ENCODE measurements around the gene SRSF1.
A peak's percentile ranks its signal among the peaks of the same experiment; 100 is the strongest.
"Not testable (repeated sequence)": the region's sequence is repeated elsewhere in the genome, so short reads cannot be mapped to it uniquely, and the experiment has no call there.

SRSF1 gene

DNA sequence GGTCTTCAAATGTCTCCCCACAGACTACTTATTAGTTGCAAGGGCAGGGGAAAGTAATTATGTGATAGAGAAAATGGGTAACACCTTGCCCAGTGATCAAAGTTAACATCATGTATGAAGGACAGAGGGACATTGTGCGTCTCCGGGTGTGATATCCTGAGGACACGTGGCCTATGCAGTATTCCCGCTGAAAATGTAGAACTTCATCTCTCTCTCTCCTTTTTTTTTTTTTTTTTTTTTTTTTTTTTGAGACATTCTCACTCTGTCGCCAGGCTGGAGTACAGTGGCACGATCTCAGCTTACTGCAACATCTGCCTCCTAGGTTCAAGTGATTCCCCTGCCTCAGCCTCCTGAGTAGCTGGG, 43.9 kb downstream of the SRSF1 start:
- no peak for DNase-seq

DNA sequence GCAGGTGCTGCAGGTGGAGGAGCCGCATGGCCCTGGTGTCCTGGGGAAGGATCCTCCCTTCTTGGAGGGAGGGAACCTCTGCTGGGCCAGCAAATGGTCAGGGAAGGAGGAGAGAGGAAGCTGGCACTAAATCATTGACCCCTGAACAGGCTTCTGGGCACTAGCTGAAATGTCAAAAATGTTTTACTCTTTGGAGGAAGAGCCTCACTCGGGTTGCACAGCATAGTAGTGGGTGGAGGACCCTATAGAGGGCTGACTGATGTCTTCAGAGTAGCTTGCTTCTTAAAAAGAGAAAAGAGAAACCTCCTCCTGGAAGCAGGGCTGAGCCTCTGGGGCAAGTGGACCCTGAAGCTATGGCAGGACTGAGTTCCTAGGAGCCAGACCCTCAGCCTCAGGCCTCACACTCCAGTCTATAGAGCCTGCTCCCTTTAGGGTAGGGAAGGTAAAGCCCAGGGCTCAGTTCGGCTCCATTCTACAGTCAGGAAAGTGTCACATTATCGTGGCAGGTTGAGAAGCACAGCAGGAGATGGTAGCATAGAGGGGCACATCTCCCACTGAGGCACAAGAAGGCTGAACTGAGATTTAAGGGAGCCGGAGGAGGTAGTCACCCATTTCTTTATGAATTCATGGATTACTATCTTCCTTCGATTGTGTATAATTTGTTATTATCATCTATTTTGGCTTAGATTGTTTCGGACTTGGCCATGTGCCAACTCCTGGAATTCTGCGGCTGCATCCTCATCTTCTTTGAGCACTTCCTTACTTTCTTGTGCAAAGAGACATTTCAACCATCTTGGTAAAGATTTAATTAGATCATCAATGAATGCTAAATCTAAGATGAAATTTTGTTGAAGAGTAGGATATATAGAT, 44.5 kb downstream of the SRSF1 start:
- no peak for DNase-seq

DNA sequence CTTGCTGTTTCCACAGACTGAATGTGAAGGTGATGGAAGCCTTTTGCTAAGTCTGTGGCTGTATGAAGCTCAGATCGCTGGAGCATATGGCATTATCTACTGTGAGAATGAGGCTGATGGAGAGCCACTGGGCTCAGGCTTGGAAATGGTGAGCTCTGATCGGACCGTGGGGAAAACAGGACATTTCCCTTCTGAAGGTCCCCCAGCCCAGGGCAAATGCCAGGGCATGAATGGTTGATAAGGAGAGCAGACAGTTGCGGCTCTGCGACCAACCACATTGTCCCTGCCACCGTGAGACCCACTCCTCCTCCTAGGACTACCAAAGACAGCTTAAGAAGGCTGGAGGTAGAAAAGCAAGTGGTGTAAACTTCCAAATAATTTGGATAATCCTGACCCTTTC, 47.1 kb downstream of the SRSF1 start:
- no peak for DNase-seq

DNA sequence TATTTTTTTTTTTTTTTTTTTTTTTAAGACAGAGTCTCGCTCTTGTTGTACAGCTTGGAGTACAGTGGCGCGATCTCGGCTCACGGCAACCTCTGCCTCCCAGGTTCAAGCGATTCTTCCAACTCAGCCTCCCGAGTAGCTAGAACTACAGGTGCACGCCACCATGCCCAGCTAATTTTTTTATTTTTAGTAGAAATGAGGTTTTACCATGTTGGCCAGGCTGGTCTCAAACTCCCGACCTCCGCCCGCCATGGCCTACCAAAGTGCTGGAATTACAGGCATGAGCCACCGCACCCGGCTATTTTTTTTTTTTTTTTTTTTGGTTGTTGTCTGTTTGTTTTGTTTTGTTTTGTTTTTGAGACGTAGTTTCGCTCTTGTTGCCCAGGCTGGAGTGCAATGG, 48.7 kb downstream of the SRSF1 start:
- not testable (repeated sequence) for DNase-seq

DNA sequence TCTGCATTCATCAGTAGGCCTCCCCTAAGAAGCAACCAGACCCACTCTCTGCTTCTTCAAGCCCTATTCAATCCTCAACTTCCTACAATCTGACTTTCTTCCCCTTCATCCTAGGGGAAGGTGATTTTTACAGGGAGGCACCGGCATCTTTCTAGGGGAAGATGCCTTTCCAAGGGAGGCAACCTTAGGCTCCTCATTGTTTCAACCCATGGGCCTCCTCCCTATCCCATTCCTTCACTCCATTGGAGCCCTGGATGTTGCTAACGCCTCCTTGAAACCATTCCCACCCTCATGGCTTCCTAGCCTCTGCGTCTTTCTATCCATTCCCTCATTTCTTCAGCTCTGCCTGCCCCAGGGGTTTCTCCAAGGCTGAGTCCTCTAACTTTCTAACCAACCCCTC, 49.2 kb downstream of the SRSF1 start:
- DNase-seq = no peak

DNA sequence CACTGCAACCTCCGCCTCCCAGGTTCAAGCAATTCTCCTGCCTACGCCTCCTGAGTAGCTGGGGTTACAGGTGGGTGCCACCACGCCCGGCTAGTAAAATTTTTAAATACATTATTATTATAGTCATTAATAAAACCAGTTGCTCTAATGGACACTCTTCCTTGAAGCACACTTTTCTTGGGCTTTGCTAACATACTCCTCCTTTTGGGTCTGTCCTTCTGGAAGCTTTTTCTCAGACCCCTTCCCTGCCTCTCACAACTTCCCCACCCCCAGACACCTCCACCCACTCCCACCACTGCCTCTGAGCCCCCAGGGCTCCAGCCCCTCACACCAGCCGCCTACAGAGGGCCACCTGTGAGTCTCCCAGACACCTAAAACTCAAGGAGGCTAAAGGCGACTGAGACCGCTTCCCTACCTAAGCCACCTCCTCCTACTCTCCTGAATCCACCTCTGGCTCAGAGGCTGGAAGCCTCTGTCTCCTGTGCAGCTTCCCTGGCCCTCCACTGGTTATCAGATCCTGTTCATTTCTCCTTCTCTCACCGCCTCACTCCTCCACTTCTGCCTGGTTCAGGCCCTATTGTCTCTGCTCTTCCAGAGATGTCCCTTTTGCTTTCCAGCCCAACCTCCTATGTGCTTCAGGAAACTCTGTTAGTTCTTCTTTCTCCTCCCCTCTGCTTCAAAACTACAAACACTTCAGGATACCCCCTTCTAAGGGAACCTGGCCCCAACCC, 49.8 kb downstream of the SRSF1 start:
- DNase-seq = no peak

DNA sequence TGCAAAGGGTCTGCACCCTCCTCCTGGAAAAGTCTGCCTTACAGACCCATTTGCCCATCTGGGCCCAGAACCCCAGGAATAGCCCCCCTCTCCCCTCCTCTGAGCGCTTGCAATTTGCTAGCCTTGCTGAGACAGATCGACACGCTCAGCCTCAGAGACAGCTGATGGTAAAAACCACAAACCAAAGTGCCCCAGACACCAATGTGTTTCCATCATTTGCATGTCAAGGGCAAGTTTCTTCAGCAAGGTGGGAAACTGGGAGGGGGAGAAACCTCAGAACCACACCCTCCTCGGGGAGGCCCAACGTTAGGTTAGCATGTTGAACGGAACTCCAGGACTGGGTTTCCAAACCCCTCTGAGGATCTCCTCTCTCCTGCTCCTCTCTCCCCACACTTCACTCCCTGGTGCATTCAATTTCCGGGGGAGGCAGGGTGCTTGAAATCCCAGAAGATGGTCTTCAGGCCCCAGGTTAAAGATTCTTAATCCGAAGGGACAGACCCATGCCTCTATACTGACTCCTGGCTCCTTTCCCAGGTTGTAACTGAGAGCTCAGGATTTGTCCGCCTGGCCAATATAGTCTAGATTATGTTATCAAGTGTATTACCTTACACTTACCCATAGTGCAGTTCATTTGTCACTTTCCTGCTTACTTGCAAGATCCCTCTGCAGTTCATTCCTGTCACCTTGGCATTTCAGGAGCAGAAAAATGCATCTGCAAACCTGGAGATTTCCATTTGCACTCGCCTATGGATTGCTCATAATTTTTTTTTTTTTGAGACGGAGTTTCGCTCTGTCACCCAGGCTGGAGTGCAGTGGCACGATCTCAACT, 50.5 kb downstream of the SRSF1 start:
- DNase-seq = no peak

DNA sequence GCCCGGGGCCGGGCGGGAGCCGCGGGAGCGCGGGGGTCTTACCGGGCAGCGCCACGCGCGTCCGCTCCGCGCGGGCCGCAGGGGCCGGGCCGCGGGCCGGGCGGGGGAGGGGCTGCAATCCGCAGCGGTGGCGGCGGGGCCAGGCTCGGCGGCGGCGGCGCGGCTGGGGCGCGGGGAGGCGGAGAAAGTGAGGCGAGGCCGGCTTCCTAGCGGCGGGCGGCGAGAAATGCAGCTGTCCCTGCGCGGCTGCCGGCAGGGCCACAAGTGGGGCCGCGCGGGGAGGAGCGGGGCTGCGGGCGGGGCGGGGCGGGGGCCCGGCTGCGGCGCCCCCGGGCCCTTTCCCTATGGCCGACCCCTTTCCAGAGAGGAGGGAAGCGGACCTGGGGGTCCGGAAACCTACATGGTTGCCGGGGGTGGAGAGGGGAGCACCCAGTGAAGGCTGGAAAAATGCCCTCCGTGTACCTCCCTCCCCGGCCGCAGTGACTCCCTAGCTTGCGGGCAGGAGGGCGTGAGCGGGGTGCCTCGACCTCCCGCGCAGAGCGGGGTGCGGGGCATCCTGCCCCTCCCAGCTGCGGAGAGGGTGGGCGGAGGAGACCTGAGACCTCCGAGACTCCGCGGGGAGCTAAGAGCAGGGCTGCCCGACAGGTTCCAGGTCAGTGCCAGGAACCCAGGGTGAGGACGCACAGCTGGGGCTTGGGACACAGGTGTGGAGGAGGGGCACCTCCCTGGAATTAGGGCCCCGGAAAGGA, 51.7 kb downstream of the SRSF1 start, which contains the start of gene CUEDC1:
CUEDC1 (minus strand) TSS at position 230 of the 749 bp plus-strand sequence. CDS start 69,848 bp downstream, outside the sequence.
- peak; percentile 58 for DNase-seq

DNA sequence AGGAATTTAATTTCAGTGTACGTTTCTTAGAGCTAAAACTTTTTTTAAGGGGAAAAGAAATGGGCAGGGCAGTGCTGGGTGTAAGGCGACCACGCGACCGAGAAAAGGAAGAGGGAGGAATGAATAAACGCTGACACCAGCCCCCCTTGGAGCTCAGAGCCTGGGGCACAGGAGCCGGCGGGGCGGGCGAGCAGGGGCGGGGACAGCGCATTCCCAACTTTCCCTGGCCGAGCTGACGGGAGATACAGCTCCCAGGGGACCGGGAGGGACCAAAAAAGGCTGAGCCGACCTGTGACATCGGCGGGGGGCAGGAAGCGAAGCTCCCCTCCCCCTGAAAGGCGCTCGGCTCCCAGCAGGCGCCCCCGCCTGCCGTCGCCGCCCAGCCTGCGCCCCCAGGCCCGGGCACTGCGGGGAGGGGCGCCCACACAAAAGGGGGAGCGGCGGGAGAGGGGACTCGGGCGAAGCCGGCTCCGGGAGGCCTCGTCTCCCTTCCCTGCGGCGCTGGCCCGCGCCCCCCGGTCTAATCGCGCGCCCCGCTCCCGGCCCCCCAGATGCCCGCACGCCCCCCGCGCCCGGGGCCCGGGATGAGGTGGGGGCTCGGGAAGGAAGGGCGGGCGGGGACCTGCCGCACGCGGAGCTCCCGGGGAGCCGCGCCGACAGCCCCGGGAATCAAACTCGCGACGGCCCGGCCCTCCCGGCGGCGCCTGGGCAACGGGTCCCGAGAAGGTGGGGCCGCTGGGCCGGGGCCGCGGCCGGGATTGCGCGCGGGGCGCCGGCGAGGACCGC, 52.5 kb downstream of the SRSF1 start:
- DNase-seq = peak; percentile 65

DNA sequence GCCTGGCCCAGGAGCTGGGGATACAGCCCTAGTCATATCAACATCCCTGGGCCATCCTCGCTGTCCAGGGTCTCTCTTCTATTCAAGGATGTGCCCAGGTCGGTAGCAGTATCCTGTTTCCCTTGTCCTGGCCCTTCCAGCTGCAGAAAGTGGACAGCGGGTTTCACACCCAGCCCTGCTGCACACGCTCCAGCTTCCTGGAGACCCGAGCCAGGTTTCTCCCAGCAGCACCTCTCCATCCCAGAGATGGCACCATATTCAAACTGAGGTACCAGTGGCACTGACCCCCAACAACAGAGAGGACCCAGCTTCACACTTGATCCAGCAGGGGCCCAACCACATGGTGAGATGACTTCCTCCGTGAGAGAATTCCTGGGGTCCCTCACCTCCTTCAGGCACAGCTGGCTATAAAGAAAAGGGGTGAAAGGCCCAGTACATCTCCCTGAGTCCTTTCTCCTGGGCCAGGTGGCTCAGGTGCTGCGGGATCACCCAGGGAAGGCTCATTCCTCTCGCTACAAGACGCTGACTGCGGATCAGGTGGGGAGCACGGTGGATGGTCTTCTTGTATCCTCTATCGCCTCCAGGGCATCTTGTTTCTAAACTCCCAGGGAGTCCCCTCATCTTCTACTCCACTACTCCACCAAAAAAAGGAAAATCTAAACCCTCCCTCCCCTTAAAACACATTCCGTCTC, 53.2 kb downstream of the SRSF1 start:
- DNase-seq = no peak
